SK-N-SH (cell line): ENCODE data around the gene ECM1. TPM values are rescaled to one million over a fixed set of nuclear protein-coding genes. Genes with fewer than 3 reads are reported as not detected.

ENCODE experiments used
- CTCF ChIA-PET: fragments of 300-600, 350-600 bp; formaldehyde crosslinking; extraction: SDS; loops from one replicate; lab custom pipeline; 2021; lab: Yijun Ruan, JAX
- POLR2A ChIA-PET: fragments of 350-600 bp; sonication (Branson Sonifier 250); formaldehyde crosslinking; extraction: SDS; loops from one replicate; lab custom pipeline; 2020; ENCODE audit warnings: antibody characterized with exemption, inconsistent platforms; lab: Yijun Ruan, JAX
- DNase-seq: peaks from one replicate; pipeline ENCODE4 v3.0.0; 2012
- H2AFZ ChIP-seq: fragments of 200-600 bp; sonication (generic); 2 replicates; pipeline ENCODE4 v1.8.1; 2016; ENCODE audit warnings: antibody characterized with exemption, mild to moderate bottlenecking, low read depth
- H3F3A ChIP-seq: fragments of 200-600 bp; sonication (generic); replicated peaks from 2 replicates; pipeline ENCODE3; 2016; ENCODE audit warnings: antibody characterized with exemption, mild to moderate bottlenecking; ENCODE audit not compliant: insufficient read depth
- H3K27ac ChIP-seq, 2 experiments: fragments of 200-500 bp in 1 of 2; fragments of 200-600 bp in 1 of 2; sonication (Bioruptor generic) in 1 of 2; sonication (generic), shearing (Covaris generic) in 1 of 2; 2 replicates each; pipeline versions ENCODE4 v1.5.1 to v1.6.1; 2014 to 2016; ENCODE audit warnings: low read depth in 2 of 2, inconsistent platforms in 1 of 2, low read length in 1 of 2, mild to moderate bottlenecking in 1 of 2, mixed read lengths in 1 of 2
- H3K27me3 ChIP-seq: fragments of 200-600 bp; sonication (generic), shearing (Covaris generic); 2 replicates; pipeline ENCODE4 v1.6.1; 2016; ENCODE audit warnings: mixed run types; ENCODE audit not compliant: insufficient read depth
- H3K36me3 ChIP-seq, 2 experiments: fragments of 200-500 bp in 1 of 2; fragments of 200-600 bp in 1 of 2; sonication (Bioruptor generic) in 1 of 2; sonication (generic) in 1 of 2; replicated peaks in 1 of 2; 2 replicates each; pipeline versions ENCODE3 to v1.5.1; 2014 to 2016; ENCODE audit warnings: low read length in 1 of 2, mild to moderate bottlenecking in 1 of 2; ENCODE audit not compliant: insufficient read depth in 2 of 2, control insufficient read depth in 1 of 2
- H3K4me1 ChIP-seq, 2 experiments: fragments of 200-500 bp in 1 of 2; fragments of 200-600 bp in 1 of 2; sonication (Bioruptor generic) in 1 of 2; sonication (generic), shearing (Covaris generic) in 1 of 2; 2 replicates each; pipeline versions ENCODE4 v1.5.1 to v1.6.1; 2014 to 2016; ENCODE audit warnings: low read depth in 1 of 2, low read length in 1 of 2, mixed run types in 1 of 2; ENCODE audit not compliant: insufficient read depth in 2 of 2, control insufficient read depth in 1 of 2
- H3K4me2 ChIP-seq: fragments of 200-600 bp; sonication (generic), shearing (Covaris generic); 2 replicates; pipeline ENCODE4 v1.6.1; 2017; ENCODE audit warnings: mixed run types
- H3K4me3 ChIP-seq, 2 experiments: fragments of 200-500 bp in 1 of 2; fragments of 200-600 bp in 1 of 2; sonication (Bioruptor generic) in 1 of 2; sonication (generic), shearing (Covaris generic) in 1 of 2; 2 replicates each; pipeline versions ENCODE4 v1.5.1 to v1.8.1; 2014 to 2016; ENCODE audit warnings: low read depth in 2 of 2, inconsistent platforms in 1 of 2, low read length in 1 of 2, mild to moderate bottlenecking in 1 of 2, mixed read lengths in 1 of 2, moderate library complexity in 1 of 2
- H3K79me2 ChIP-seq: fragments of 200-600 bp; sonication (generic); 2 replicates; pipeline ENCODE4 v1.8.1; 2017; ENCODE audit warnings: mild to moderate bottlenecking; ENCODE audit not compliant: insufficient read depth
- H3K9ac ChIP-seq: fragments of 200-600 bp; sonication (generic); 2 replicates; pipeline ENCODE4 v1.6.1; 2017; ENCODE audit warnings: mixed run types
- H3K9me2 ChIP-seq: fragments of 200-600 bp; sonication (generic); 2 replicates; pipeline ENCODE4 v1.6.1; 2017; ENCODE audit warnings: mixed run types
- H3K9me3 ChIP-seq: fragments of 200-600 bp; sonication (generic); 2 replicates; pipeline ENCODE4 v1.6.1; 2017; ENCODE audit warnings: mixed run types, mild to moderate bottlenecking, moderate library complexity
- H4K20me1 ChIP-seq: fragments of 200-600 bp; sonication (generic); 2 replicates; pipeline ENCODE4 v1.6.1; 2017; ENCODE audit warnings: mild to moderate bottlenecking, mixed run types; ENCODE audit not compliant: insufficient read depth
- EZH2phosphoT487 ChIP-seq: fragments of 200-600 bp; sonication (generic); IDR thresholded peaks from 2 replicates; pipeline ENCODE4 v1.6.1; 2017; ENCODE audit warnings: low read depth, mixed run types, mild to moderate bottlenecking, antibody characterized with exemption, moderate library complexity, borderline replicate concordance
- FOSL2 ChIP-seq: IDR thresholded peaks from 2 replicates; pipeline ENCODE4 v1.4.0; 2012; ENCODE audit warnings: low read depth, mild to moderate bottlenecking, moderate library complexity, borderline replicate concordance
- FOXJ3 ChIP-seq: sonication (generic); formaldehyde crosslinking; IDR thresholded peaks from 2 replicates; pipeline ENCODE4 v1.5.1; 2020; ENCODE audit warnings: mild to moderate bottlenecking, missing genetic modification reagents
- GABPA ChIP-seq: IDR thresholded peaks from 2 replicates; pipeline ENCODE4 v1.4.0; 2012; ENCODE audit warnings: low read depth, mild to moderate bottlenecking
- GATA2 ChIP-seq: sonication (generic); formaldehyde crosslinking; IDR thresholded peaks from 2 replicates; pipeline ENCODE4 v1.5.0; 2020; ENCODE audit warnings: mild to moderate bottlenecking, missing genetic modification reagents
- JUND ChIP-seq: IDR thresholded peaks from 2 replicates; pipeline ENCODE4 v1.4.0; 2012
- MAX ChIP-seq: IDR thresholded peaks from 2 replicates; pipeline ENCODE4 v1.4.0; 2012; ENCODE audit warnings: low read depth
- MEF2A ChIP-seq: IDR thresholded peaks from 2 replicates; pipeline ENCODE4 v1.4.0; 2012; ENCODE audit warnings: low read depth, borderline replicate concordance
- NFIC ChIP-seq: IDR thresholded peaks from 2 replicates; pipeline ENCODE4 v1.4.0; 2012; ENCODE audit warnings: borderline replicate concordance
- NRF1 ChIP-seq: IDR thresholded peaks from 2 replicates; pipeline ENCODE4 v1.6.1; 2012; ENCODE audit warnings: low read depth, mild to moderate bottlenecking, low read length
- RAD21 ChIP-seq: IDR thresholded peaks from 2 replicates; pipeline ENCODE4 v1.6.1; 2012; ENCODE audit warnings: mild to moderate bottlenecking, low read length
- SIN3A ChIP-seq: IDR thresholded peaks from 2 replicates; pipeline ENCODE4 v1.6.1; 2012; ENCODE audit warnings: low read depth, mild to moderate bottlenecking, low read length, moderate library complexity, borderline replicate concordance
- SMC3 ChIP-seq: IDR thresholded peaks from 2 replicates; pipeline ENCODE4 v1.6.1; 2012; ENCODE audit warnings: low read depth, low read length, improper control_type of control experiment
- TAF1 ChIP-seq: IDR thresholded peaks from 2 replicates; pipeline ENCODE4 v1.6.1; 2012; ENCODE audit warnings: low read depth, mild to moderate bottlenecking, low read length, moderate library complexity, borderline replicate concordance
- TEAD4 ChIP-seq: IDR thresholded peaks from 2 replicates; pipeline ENCODE4 v1.4.0; 2012; ENCODE audit warnings: mild to moderate bottlenecking, borderline replicate concordance; ENCODE audit not compliant: insufficient read depth
- USF2 ChIP-seq: fragments of 150-350 bp; IDR thresholded peaks from 2 replicates; pipeline ENCODE4 v1.6.1; 2017; ENCODE audit warnings: antibody characterized with exemption, low read length, low read depth, borderline replicate concordance
- YY1 ChIP-seq: IDR thresholded peaks from 2 replicates; pipeline ENCODE4 v1.4.0; 2012; ENCODE audit warnings: low read depth, mild to moderate bottlenecking
- WGBS: methylation state at CpG from one replicate; pipeline ENCODE4 v1.1.6; 2017; ENCODE audit warnings: low lambda C conversion rate; 5-methylcytosine and 5-hydroxymethylcytosine counted together
- polyA plus RNA-seq, 3 experiments: library from polyadenylated mRNA; depleted of rRNA; stranded (reverse); fragments of >200 nt; gene quantifications; 2 replicates each; pipeline ENCODE4 v1.2.3, GENCODE V29; 2012
- TF ChIP-seq, protein P1 (sequence below): fragments of 200-600 bp; sonication (generic); IDR thresholded peaks from 2 replicates; pipeline ENCODE4 v1.6.1; 2017; ENCODE audit warnings: antibody characterized with exemption, mild to moderate bottlenecking, moderate library complexity

The ECM1 gene
- polyA plus RNA-seq, 1 of the 3 experiments (the other 2 are of a cell fraction): 32.3 TPM

DNA sequence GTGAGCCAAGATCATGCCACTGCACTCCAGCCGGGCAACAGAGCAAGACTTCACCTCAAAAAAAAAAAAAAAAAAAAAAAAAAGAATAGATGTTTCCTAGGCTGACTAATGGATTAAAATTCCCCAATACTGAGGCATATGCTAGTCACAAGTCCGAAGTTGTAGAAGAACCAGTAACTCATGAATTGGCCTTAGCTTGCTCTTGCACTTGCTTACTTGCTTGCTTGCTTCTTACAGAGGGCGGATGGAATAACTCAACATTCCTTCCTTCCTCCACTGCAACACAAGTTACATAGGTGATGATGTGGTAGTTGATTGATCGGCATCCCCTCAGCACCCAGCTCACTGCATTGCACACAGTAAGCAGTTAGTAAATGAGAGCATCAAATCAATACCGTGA lies 23.5 kb upstream of the ECM1 start:
- POLR2A ChIA-PET: no interaction called here
- 0 out of 2 replicates have a peak overlapping the region, but pooled peaks have one; percentile 17 for H3K4me2 ChIP-seq
- CTCF ChIA-PET: no interaction called here
- TF ChIP-seq FOSL2 (peak; percentile 28; the same call in 1 of the 2 replicates), YY1 (no peak)
- TF ChIP-seq, all 33 proteins: peak for 1
- Histone ChIP-seq H4K20me1 (no peaks in the 10 kb centered on the region), H2AFZ (no peak overlapping the region), H3K9me3 (no peaks in the 10 kb centered on the region), H3K4me3 (no peak overlapping the region), H3K79me2 (peaks cover 10% of the 10 kb centered on the region), H3K27ac (peak overlapping the region in 1 of 2 experiments; percentile 30; a peak in 2 of 4 replicates), H3F3A (peaks cover 19% of the 10 kb centered on the region), H3K27me3 (no peaks in the 10 kb centered on the region), H3K9me2 (no peaks in the 10 kb centered on the region), H3K36me3 (peaks cover 5 to 7% of the 10 kb centered on the region in 2 experiments), H3K9ac (no peak overlapping the region), H3K4me1 (peaks cover 5 to 12% of the 10 kb centered on the region in 2 experiments; a peak in 2 of 4 replicates)
- no peak for DNase-seq
- 53% methylated on average over 5 of the region's 5 CpGs for WGBS

DNA sequence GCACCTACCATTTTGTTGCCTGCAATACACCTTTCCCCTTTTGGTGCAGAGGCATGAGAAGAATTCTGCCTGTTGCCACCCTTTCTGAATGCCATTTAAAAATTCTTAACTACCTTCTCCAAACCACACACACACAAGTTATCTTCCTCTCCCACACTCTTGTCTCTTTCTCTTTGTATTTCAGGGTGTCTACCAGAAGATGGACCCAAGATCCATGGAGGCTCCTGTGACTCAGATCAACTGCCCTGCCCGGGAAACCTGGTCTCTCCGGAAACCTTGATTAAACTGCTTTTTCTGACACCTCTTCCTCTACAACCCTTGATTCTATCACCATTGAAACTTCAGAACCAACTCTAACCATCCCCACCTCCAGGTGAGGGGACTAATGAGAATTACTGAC lies 23.0 kb upstream of the ECM1 start:
- Histone ChIP-seq H3K36me3 (peaks cover 5 to 12% of the 10 kb centered on the region in 2 experiments), H4K20me1 (no peaks in the 10 kb centered on the region), H3F3A (peaks cover 19% of the 10 kb centered on the region), H3K27me3 (no peaks in the 10 kb centered on the region), H2AFZ (peak overlapping the region; percentile 87), H3K4me1 (peaks cover 5 to 12% of the 10 kb centered on the region in 2 experiments; a peak in 2 of 4 replicates), H3K4me3 (no peak overlapping the region), H3K27ac (peak overlapping the region in 1 of 2 experiments; percentile 30; a peak in 2 of 4 replicates)
- WGBS: 15% methylated on average over 2 of the region's 2 CpGs
- POLR2A ChIA-PET: no interaction called here
- TF ChIP-seq, protein P1, sequence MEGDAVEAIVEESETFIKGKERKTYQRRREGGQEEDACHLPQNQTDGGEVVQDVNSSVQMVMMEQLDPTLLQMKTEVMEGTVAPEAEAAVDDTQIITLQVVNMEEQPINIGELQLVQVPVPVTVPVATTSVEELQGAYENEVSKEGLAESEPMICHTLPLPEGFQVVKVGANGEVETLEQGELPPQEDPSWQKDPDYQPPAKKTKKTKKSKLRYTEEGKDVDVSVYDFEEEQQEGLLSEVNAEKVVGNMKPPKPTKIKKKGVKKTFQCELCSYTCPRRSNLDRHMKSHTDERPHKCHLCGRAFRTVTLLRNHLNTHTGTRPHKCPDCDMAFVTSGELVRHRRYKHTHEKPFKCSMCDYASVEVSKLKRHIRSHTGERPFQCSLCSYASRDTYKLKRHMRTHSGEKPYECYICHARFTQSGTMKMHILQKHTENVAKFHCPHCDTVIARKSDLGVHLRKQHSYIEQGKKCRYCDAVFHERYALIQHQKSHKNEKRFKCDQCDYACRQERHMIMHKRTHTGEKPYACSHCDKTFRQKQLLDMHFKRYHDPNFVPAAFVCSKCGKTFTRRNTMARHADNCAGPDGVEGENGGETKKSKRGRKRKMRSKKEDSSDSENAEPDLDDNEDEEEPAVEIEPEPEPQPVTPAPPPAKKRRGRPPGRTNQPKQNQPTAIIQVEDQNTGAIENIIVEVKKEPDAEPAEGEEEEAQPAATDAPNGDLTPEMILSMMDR: peak; percentile 48
- no peak for TF ChIP-seq TEAD4
- TF ChIP-seq GABPA: no peak
- TF ChIP-seq FOSL2: no peak
- TF ChIP-seq TAF1: no peak
- TF ChIP-seq JUND: no peak
- TF ChIP-seq GATA2: no peak
- TF ChIP-seq EZH2phosphoT487: no peak
- no peak for TF ChIP-seq YY1
- no peak for TF ChIP-seq MEF2A
- TF ChIP-seq RAD21: peak; percentile 38
- no peak for TF ChIP-seq SIN3A
- TF ChIP-seq NFIC: no peak
- TF ChIP-seq USF2: no peak
- no peak for TF ChIP-seq NRF1
- TF ChIP-seq SMC3: no peak
- no peak for TF ChIP-seq FOXJ3 (CRISPR knock-in tag)
- TF ChIP-seq MAX: no peak
- TF ChIP-seq, all 33 proteins: peak for 2
- peak overlapping the region; percentile 17; the same call in 1 of the 2 replicates for H3K4me2 ChIP-seq
- peaks cover 10% of the 10 kb centered on the region for H3K79me2 ChIP-seq
- no peaks in the 10 kb centered on the region for H3K9me3 ChIP-seq
- DNase-seq: no peak
- CTCF ChIA-PET: interaction anchor here (0.8 kb wide), 1 partner anchor 47 kb away, joined by 3 read pairs; no protein-coding TSS in a partner anchor
- H3K9me2 ChIP-seq: no peaks in the 10 kb centered on the region
- no peak overlapping the region for H3K9ac ChIP-seq
